Stimulated activated CD4-positive, alpha-beta T cell treated with anti-CD3 and anti-CD28 coated beads, Interleukin-4, amount 100 ng/mL, for 1 hour (primary cell): Measurements from ENCODE around the gene RNGTT.

Source experiments
- DNase-seq: peaks from one replicate; pipeline ENCODE4 v3.0.0-alpha.2; 2020

Gene RNGTT

GRCh38 chr6:88575536-88575935, 387.9 kb downstream of the RNGTT start:
- no peak for DNase-seq

GRCh38 chr6:88574651-88575050, 388.8 kb downstream of the RNGTT start:
- no peak for DNase-seq

GRCh38 chr6:88574031-88574430, 389.4 kb downstream of the RNGTT start:
- no peak for DNase-seq

- DNase-seq, result no peak
These were observed 389.9 kb downstream of the RNGTT start for GRCh38 chr6:88573561-88573960.

- no peak for DNase-seq
These were observed 390.8 kb downstream of the RNGTT start for GRCh38 chr6:88572449-88573139.

GRCh38 chr6:88569959-88570358, 393.5 kb downstream of the RNGTT start:
- DNase-seq, result no peak

GRCh38 chr6:88567696-88568095, 395.7 kb downstream of the RNGTT start:
- DNase-seq, result no peak

- DNase-seq, result no peak
These were observed 396.5 kb downstream of the RNGTT start for GRCh38 chr6:88566746-88567534.

- DNase-seq, result no peak
These were observed 397.6 kb downstream of the RNGTT start for GRCh38 chr6:88565836-88566235.

- no peak for DNase-seq
These were observed 398.0 kb downstream of the RNGTT start for GRCh38 chr6:88565409-88565811.

GRCh38 chr6:88563277-88563625, 400.2 kb downstream of the RNGTT start:
- no peak for DNase-seq

GRCh38 chr6:88562353-88563276, 400.8 kb downstream of the RNGTT start:
- DNase-seq, result no peak

GRCh38 chr6:88561954-88562315, 401.5 kb downstream of the RNGTT start:
- DNase-seq, result no peak

- no peak for DNase-seq
These were observed 402.1 kb downstream of the RNGTT start for GRCh38 chr6:88561034-88561953.
